ENCODE data around the gene KIAA2012.

The KIAA2012 gene

DNA sequence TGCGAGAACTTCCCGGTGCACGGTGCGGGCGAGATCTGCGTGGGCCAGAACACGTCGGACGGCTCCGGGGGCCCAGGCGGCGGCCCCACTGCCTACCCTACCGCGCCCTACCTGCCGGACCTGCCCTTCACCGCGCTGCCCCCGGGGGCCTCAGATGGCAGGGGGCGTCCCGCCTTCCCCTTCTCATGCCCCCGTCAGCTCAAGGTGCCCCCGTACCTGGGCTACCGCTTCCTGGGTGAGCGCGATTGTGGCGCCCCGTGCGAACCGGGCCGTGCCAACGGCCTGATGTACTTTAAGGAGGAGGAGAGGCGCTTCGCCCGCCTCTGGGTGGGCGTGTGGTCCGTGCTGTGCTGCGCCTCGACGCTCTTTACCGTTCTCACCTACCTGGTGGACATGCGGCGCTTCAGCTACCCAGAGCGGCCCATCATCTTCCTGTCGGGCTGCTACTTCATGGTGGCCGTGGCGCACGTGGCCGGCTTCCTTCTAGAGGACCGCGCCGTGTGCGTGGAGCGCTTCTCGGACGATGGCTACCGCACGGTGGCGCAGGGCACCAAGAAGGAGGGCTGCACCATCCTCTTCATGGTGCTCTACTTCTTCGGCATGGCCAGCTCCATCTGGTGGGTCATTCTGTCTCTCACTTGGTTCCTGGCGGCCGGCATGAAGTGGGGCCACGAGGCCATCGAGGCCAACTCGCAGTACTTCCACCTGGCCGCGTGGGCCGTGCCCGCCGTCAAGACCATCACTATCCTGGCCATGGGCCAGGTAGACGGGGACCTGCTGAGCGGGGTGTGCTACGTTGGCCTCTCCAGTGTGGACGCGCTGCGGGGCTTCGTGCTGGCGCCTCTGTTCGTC lies 37.7 kb upstream of the KIAA2012 start:
- Histone ChIP-seq H3K4me1 (ENCODE audit: control insufficient read depth, insufficient read depth, low read length) (peaks cover 33% of the 10 kb centered on the region), H3K9me3 (ENCODE audit: control insufficient read depth, insufficient read depth, low read depth, low read length) (no peaks in the 10 kb centered on the region), H3K4me3 (ENCODE audit: low read depth, low read length) (peak overlapping the region; percentile 91), H3K27ac (ENCODE audit: low read depth, low read length) (0 out of 2 replicates have a peak overlapping the region, but pooled peaks have one; percentile 35), H3K9ac (ENCODE audit: low read length) (peak overlapping the region; percentile 90), H3K27me3 (ENCODE audit: control insufficient read depth, insufficient read depth, low read length) (peaks cover 11% of the 10 kb centered on the region; the same call in 1 of the 2 replicates), H3K36me3 (ENCODE audit: control insufficient read depth, insufficient read depth, low read length) (peaks cover 36% of the 10 kb centered on the region)

DNA sequence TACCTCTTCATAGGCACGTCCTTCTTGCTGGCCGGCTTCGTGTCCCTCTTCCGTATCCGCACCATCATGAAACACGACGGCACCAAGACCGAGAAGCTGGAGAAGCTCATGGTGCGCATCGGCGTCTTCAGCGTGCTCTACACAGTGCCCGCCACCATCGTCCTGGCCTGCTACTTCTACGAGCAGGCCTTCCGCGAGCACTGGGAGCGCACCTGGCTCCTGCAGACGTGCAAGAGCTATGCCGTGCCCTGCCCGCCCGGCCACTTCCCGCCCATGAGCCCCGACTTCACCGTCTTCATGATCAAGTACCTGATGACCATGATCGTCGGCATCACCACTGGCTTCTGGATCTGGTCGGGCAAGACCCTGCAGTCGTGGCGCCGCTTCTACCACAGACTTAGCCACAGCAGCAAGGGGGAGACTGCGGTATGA lies 37.1 kb upstream of the KIAA2012 start:
- Histone ChIP-seq H3K9me3 (ENCODE audit: control insufficient read depth, insufficient read depth, low read depth, low read length) (no peaks in the 10 kb centered on the region), H3K9ac (ENCODE audit: low read length) (peak overlapping the region; percentile 90), H3K36me3 (ENCODE audit: control insufficient read depth, insufficient read depth, low read length) (peaks cover 36% of the 10 kb centered on the region), H3K27me3 (ENCODE audit: control insufficient read depth, insufficient read depth, low read length) (peaks cover 11% of the 10 kb centered on the region; the same call in 1 of the 2 replicates), H3K4me3 (ENCODE audit: low read depth, low read length) (peak overlapping the region; percentile 91), H3K27ac (ENCODE audit: low read depth, low read length) (no peak overlapping the region), H3K4me1 (ENCODE audit: control insufficient read depth, insufficient read depth, low read length) (peaks cover 27% of the 10 kb centered on the region)

DNA sequence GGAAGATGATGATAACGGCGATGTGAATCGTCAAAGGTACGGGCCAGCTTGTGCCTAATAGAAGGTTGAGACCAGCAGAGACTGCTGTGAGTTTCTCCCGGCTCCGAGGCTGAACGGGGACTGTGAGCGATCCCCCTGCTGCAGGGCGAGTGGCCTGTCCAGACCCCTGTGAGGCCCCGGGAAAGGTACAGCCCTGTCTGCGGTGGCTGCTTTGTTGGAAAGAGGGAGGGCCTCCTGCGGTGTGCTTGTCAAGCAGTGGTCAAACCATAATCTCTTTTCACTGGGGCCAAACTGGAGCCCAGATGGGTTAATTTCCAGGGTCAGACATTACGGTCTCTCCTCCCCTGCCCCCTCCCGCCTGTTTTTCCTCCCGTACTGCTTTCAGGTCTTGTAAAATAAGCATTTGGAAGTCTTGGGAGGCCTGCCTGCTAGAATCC lies 36.4 kb upstream of the KIAA2012 start:
- Histone ChIP-seq H3K27ac (ENCODE audit: low read depth, low read length) (peak overlapping the region; percentile 7; the same call in 1 of the 2 replicates), H3K27me3 (ENCODE audit: control insufficient read depth, insufficient read depth, low read length) (peaks cover 11% of the 10 kb centered on the region; the same call in 1 of the 2 replicates), H3K4me3 (ENCODE audit: low read depth, low read length) (peak overlapping the region; percentile 91), H3K9me3 (ENCODE audit: control insufficient read depth, insufficient read depth, low read depth, low read length) (no peaks in the 10 kb centered on the region), H3K4me1 (ENCODE audit: control insufficient read depth, insufficient read depth, low read length) (peaks cover 20% of the 10 kb centered on the region), H3K36me3 (ENCODE audit: control insufficient read depth, insufficient read depth, low read length) (peaks cover 36% of the 10 kb centered on the region), H3K9ac (ENCODE audit: low read length) (peak overlapping the region; percentile 90)

DNA sequence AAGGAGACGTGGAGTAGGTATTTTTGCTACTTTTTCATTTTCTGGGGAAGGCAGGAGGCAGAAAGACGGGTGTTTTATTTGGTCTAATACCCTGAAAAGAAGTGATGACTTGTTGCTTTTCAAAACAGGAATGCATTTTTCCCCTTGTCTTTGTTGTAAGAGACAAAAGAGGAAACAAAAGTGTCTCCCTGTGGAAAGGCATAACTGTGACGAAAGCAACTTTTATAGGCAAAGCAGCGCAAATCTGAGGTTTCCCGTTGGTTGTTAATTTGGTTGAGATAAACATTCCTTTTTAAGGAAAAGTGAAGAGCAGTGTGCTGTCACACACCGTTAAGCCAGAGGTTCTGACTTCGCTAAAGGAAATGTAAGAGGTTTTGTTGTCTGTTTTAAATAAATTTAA lies 36.0 kb upstream of the KIAA2012 start:
- Histone ChIP-seq H3K27ac (ENCODE audit: low read depth, low read length) (no peak overlapping the region; the same call in 1 of the 2 replicates), H3K9ac (ENCODE audit: low read length) (peak overlapping the region; percentile 90), H3K27me3 (ENCODE audit: control insufficient read depth, insufficient read depth, low read length) (peaks cover 11% of the 10 kb centered on the region; the same call in 1 of the 2 replicates), H3K4me1 (ENCODE audit: control insufficient read depth, insufficient read depth, low read length) (peaks cover 20% of the 10 kb centered on the region), H3K36me3 (ENCODE audit: control insufficient read depth, insufficient read depth, low read length) (peaks cover 36% of the 10 kb centered on the region), H3K4me3 (ENCODE audit: low read depth, low read length) (peak overlapping the region; percentile 91), H3K9me3 (ENCODE audit: control insufficient read depth, insufficient read depth, low read depth, low read length) (no peaks in the 10 kb centered on the region)

DNA sequence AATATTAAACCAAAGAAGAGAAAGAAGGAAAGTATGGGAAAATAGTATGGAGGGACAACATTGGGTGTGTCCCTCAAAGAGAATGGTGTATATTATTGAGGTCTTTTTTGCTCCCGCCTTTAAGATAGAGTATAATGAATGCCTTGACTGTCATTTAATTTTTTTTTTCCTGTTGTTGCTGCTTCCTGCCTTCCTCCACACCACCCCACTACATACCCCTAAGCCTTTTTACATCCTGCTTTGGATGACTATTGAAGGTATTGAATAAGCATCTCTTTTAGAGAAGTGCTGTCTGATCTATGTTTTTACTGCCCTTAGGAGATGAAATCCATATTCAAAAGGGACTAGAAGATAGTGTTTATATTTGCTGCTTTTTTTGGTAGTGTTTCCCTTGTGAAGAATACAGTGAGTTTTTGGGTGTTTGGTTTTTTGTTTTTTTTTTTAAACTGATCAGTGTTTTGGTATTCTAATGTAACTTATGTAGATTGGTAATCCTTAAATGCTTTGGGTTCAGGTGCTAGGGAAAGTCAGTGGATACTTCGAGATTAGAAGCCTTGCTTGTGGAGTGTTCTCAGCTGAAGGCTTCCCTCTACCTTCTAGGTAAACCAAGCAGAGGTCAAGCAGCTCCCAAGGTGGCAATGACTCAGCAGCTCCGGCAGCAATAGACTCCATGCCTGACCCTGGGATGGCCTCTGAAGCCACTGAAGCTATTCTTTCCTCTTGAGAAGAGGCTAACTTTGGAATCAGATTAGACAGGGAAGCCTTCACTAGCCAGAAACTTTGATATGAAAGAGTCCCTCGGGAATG lies 34.4 kb upstream of the KIAA2012 start:
- no peaks in the 10 kb centered on the region for H3K9me3 ChIP-seq (ENCODE audit: control insufficient read depth, insufficient read depth, low read depth, low read length)
- H3K36me3 ChIP-seq (ENCODE audit: control insufficient read depth, insufficient read depth, low read length), result peaks cover 36% of the 10 kb centered on the region
- peak overlapping the region; percentile 45 for H3K9ac ChIP-seq (ENCODE audit: low read length)
- peaks cover 11% of the 10 kb centered on the region; the same call in 1 of the 2 replicates for H3K27me3 ChIP-seq (ENCODE audit: control insufficient read depth, insufficient read depth, low read length)
- H3K4me3 ChIP-seq (ENCODE audit: low read depth, low read length), result peak overlapping the region; percentile 91
- peak overlapping the region; percentile 39; the same call in 1 of the 2 replicates for H3K27ac ChIP-seq (ENCODE audit: low read depth, low read length)
- H3K4me1 ChIP-seq (ENCODE audit: control insufficient read depth, insufficient read depth, low read length), result peaks cover 20% of the 10 kb centered on the region

DNA sequence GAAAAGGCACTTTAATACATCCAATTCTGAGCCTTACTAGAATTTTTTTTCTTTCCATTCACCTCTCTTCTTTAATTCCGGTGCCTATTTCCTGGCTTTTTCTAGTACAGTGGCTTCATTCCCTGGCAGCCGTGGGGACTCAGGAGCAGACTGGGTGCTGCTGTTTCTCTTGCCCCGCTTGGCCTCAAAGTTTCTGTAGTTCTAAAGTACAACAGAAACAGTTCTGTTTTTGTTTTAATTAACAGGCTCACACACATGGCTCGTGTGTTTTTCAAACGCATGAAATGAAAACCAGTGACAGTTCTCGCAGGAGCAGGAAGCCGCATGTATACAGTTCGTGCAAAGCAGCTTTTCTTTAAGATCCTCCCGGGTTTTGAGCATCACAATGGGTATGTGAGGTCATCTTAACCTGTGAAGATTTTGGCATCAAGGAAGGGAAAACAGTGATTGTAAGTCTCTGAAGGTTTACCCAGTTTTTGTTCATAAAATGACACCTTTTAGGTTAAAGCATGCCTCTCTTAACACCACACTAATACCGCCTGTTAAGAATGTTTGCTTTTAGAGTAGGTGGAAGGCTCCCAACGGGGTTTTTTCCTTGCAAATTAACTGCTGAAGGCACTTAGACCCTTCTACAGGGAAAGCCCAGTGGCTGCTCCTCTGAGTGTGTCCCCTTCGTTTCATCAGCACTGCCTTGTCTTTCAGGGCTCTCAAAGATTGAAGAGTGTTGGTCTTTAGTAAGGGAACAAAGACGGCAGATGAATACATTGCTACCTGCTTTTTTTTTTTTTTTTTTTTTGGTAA lies 33.6 kb upstream of the KIAA2012 start:
- peak overlapping the region; percentile 91 for H3K4me3 ChIP-seq (ENCODE audit: low read depth, low read length)
- peak overlapping the region; percentile 45 for H3K9ac ChIP-seq (ENCODE audit: low read length)
- H3K9me3 ChIP-seq (ENCODE audit: control insufficient read depth, insufficient read depth, low read depth, low read length), result no peaks in the 10 kb centered on the region
- peaks cover 20% of the 10 kb centered on the region for H3K4me1 ChIP-seq (ENCODE audit: control insufficient read depth, insufficient read depth, low read length)
- peaks cover 11% of the 10 kb centered on the region; the same call in 1 of the 2 replicates for H3K27me3 ChIP-seq (ENCODE audit: control insufficient read depth, insufficient read depth, low read length)
- peaks cover 36% of the 10 kb centered on the region for H3K36me3 ChIP-seq (ENCODE audit: control insufficient read depth, insufficient read depth, low read length)
- peak overlapping the region; percentile 39; the same call in 1 of the 2 replicates for H3K27ac ChIP-seq (ENCODE audit: low read depth, low read length)

DNA sequence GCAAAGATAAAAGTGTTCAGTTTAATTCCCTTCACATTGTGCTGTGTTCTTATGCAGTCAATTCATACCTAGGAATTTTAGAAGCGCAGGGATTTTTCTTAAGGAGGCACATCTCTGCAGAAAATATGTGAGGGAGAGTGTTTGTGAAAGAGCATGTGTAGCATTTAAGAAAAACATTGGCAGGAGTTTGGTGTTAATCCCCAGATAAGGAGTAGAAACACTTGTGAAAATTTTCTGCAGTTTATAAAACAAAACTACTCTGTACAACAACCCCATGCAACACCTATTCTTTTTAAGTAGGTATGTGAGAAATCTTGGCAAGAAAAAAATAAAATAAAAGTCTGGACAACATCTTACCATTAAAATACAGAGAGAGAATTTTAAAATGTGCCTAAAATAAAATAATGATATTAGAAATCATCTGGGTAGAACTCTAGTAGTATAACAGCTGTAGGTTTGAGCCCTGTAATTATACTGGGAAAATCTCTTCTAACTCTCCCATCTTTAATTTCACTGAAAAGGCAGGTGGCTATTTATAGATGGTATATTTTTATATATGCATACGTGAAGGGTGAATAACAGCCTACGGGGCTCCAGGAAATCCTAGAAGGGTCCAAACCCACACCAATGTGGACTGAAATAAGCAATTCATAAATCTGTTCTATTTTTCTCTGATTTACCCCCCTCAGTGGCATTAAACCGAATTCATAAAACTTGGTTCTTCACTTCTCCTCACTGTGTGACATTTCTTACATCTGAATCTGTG lies 32.8 kb upstream of the KIAA2012 start:
- Histone ChIP-seq H3K4me3 (ENCODE audit: low read depth, low read length) (peak overlapping the region; percentile 91; the same call in 1 of the 2 replicates), H3K27me3 (ENCODE audit: control insufficient read depth, insufficient read depth, low read length) (peaks cover 7% of the 10 kb centered on the region; the same call in 1 of the 2 replicates), H3K27ac (ENCODE audit: low read depth, low read length) (peak overlapping the region; percentile 39; the same call in 1 of the 2 replicates)

DNA sequence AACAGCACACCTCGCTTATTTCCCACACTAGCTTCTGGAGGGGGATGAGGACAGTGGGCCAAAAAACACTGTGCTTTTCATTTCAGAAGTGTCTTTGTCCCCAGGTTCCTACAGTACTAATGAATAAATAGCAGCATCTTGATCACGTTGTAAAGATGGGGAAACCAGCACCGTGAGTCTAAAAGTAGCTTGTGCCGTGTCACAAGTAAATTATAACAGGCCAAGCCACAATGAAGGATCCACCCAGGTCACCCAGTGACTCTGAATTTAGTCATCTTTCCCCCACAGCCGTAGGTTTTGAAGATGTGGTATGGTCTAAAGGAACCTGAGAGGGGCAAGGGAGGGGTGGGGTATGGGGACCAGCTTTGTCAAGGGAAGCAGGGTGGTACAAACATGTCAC lies 30.6 kb upstream of the KIAA2012 start:
- H3K4me3 ChIP-seq (ENCODE audit: low read depth, low read length), result no peak overlapping the region

More for the DNA sequence above, 32.8 kb upstream of the KIAA2012 start:
- H3K9me3 ChIP-seq (ENCODE audit: control insufficient read depth, insufficient read depth, low read depth, low read length), result no peaks in the 10 kb centered on the region
- no peak overlapping the region for H3K9ac ChIP-seq (ENCODE audit: low read length)
- H3K4me1 ChIP-seq (ENCODE audit: control insufficient read depth, insufficient read depth, low read length), result peaks cover 20% of the 10 kb centered on the region
- peaks cover 29% of the 10 kb centered on the region for H3K36me3 ChIP-seq (ENCODE audit: control insufficient read depth, insufficient read depth, low read length)

DNA sequence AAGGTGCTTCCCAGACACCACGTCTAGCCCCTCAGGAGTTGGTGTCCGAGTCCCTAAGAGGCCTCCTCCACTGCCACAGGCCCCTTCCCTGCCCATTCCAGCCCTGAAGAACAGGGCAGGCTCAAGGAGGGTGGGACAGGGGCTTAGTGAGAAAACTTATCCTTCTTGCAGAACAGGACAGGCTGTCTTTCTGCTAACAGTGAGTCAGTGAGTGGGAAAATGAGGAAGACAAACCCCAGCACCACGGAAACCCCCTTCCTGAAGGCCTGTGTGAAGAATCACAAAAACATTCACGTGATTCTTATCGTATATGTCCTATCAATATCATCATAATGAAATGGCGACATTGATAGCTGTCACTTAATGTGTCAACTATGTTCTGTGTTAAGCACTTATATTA lies 29.6 kb upstream of the KIAA2012 start:
- Histone ChIP-seq H3K9me3 (ENCODE audit: control insufficient read depth, insufficient read depth, low read depth, low read length) (no peaks in the 10 kb centered on the region), H3K4me3 (ENCODE audit: low read depth, low read length) (no peak overlapping the region), H3K27me3 (ENCODE audit: control insufficient read depth, insufficient read depth, low read length) (no peaks in the 10 kb centered on the region), H3K4me1 (ENCODE audit: control insufficient read depth, insufficient read depth, low read length) (peaks cover 23% of the 10 kb centered on the region), H3K36me3 (ENCODE audit: control insufficient read depth, insufficient read depth, low read length) (no peaks in the 10 kb centered on the region), H3K27ac (ENCODE audit: low read depth, low read length) (no peak overlapping the region), H3K9ac (ENCODE audit: low read length) (no peak overlapping the region)

More for the DNA sequence above, 30.6 kb upstream of the KIAA2012 start:
- Histone ChIP-seq H3K9me3 (ENCODE audit: control insufficient read depth, insufficient read depth, low read depth, low read length) (no peaks in the 10 kb centered on the region), H3K36me3 (ENCODE audit: control insufficient read depth, insufficient read depth, low read length) (0 out of 2 replicates have a peak, but pooled peaks cover 9% of the 10 kb centered on the region), H3K27ac (ENCODE audit: low read depth, low read length) (no peak overlapping the region), H3K9ac (ENCODE audit: low read length) (no peak overlapping the region), H3K4me1 (ENCODE audit: control insufficient read depth, insufficient read depth, low read length) (peaks cover 25% of the 10 kb centered on the region), H3K27me3 (ENCODE audit: control insufficient read depth, insufficient read depth, low read length) (no peaks in the 10 kb centered on the region)
